Smooth muscle cell (in vitro differentiated cells): Measurements from ENCODE around the gene R3HDM4. TPM values are rescaled to one million over a fixed set of nuclear protein-coding genes. Genes with fewer than 3 reads are reported as not detected.

ENCODE experiments used
- DNase-seq: peaks from one replicate; lab custom pipeline; 2025; ENCODE audit not compliant: unreplicated experiment; lab: John Stamatoyannopoulos, UW
- H2AFZ ChIP-seq: fragments of 200-600 bp; sonication (generic); 2 replicates; pipeline ENCODE4 v1.6.0; 2016; ENCODE audit warnings: antibody characterized with exemption, low read depth, mild to moderate bottlenecking
- H3F3A ChIP-seq: fragments of 200-600 bp; sonication (generic); 2 replicates; pipeline ENCODE4 v1.6.0; 2017; ENCODE audit warnings: antibody characterized with exemption, low read depth
- H3K27ac ChIP-seq: fragments of 200-600 bp; sonication (generic); 2 replicates; pipeline ENCODE4 v1.5.1; 2016; ENCODE audit warnings: low read depth, mild to moderate bottlenecking
- H3K27me3 ChIP-seq: fragments of 200-600 bp; sonication (generic); 2 replicates; pipeline ENCODE4 v1.6.1; 2016; ENCODE audit warnings: low read depth, mild to moderate bottlenecking
- H3K36me3 ChIP-seq: fragments of 200-600 bp; sonication (generic); 2 replicates; pipeline ENCODE4 v1.5.1; 2016; ENCODE audit warnings: low read depth
- H3K4me1 ChIP-seq: fragments of 200-600 bp; sonication (generic); 2 replicates; pipeline ENCODE4 v1.5.1; 2016; ENCODE audit warnings: low read depth
- H3K4me2 ChIP-seq: fragments of 200-600 bp; sonication (generic); 2 replicates; pipeline ENCODE4 v1.6.0; 2016; ENCODE audit warnings: mild to moderate bottlenecking
- H3K4me3 ChIP-seq: fragments of 200-600 bp; sonication (generic); 2 replicates; pipeline ENCODE4 v1.5.1; 2016; ENCODE audit warnings: mild to moderate bottlenecking
- H3K79me2 ChIP-seq: fragments of 200-600 bp; sonication (generic); 2 replicates; pipeline ENCODE4 v1.6.0; 2016; ENCODE audit warnings: low read depth, mild to moderate bottlenecking
- H3K9ac ChIP-seq: fragments of 200-600 bp; sonication (generic); 2 replicates; pipeline ENCODE4 v1.6.0; 2016; ENCODE audit warnings: low read depth
- H3K9me3 ChIP-seq: fragments of 200-600 bp; sonication (generic); replicated peaks from 2 replicates; pipeline ENCODE4 v1.5.1; 2016; ENCODE audit warnings: low read depth
- H4K20me1 ChIP-seq: fragments of 200-600 bp; sonication (generic); 2 replicates; pipeline ENCODE4 v1.6.0; 2016; ENCODE audit warnings: low read depth
- CTCF ChIP-seq: fragments of 200-600 bp; sonication (generic); IDR thresholded peaks from 2 replicates; pipeline ENCODE4 v1.5.1; 2017; ENCODE audit warnings: borderline replicate concordance, mild to moderate bottlenecking, antibody characterized with exemption; ENCODE audit not compliant: insufficient read depth, poor library complexity, severe bottlenecking
- WGBS: methylation state at CpG from one replicate; pipeline ENCODE4 v1.1.7; 2016; ENCODE audit warnings: low lambda C conversion rate; 5-methylcytosine and 5-hydroxymethylcytosine counted together
- polyA plus RNA-seq: library from polyadenylated mRNA; unstranded; fragments of >200 nt; fragmentation: Nextera tagmentation; extraction: Ambion mirVana; gene quantifications from 2 replicates; pipeline ENCODE4 v1.2.1, GENCODE V29; 2016
- total RNA-seq: library from RNA; depleted of rRNA; stranded (reverse); fragments of >200 nt; gene quantifications from 2 replicates; pipeline ENCODE4 v1.2.3, GENCODE V29; 2014

R3HDM4 gene
- total and polyA plus RNA-seq, 2 experiments from 2014 or later, result 42.3 to 69.4 TPM

DNA sequence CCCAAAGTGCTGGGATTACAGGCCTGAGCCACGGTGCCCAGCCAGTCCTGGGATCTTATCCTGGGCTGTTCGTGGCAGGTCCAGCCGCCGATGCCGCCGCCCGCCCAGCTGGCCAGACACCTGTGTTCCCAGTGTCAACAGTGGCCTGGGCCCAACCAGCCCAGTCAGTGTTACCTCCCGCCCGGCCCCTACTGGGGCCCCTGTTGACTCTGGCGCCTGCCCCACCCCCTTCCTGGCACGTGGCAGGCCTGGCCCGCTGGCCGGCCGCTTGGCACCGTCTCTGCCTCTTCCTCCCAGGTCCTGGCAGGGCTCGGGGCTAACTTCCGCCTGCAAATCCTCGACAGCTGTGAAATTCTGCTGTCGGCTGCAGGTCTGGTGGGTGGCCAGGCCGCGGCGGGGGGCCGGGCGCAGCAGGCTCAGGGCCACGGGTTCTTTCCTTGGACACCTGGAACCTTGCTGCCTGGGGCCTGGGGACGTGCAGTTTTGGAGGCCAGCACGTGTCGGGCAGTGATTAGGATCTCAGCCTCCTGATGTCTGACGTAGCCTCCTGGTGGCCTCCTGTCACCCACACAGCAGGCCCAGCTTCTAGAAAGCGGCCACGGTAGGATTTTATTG lies 22.0 kb upstream of the R3HDM4 start:
- Histone ChIP-seq H3K79me2 (peaks cover 100% of the 10 kb centered on the region), H3K27me3 (no peaks in the 10 kb centered on the region), H3K4me1 (peaks cover 11% of the 10 kb centered on the region), H3K36me3 (no peaks in the 10 kb centered on the region), H4K20me1 (peaks cover 85% of the 10 kb centered on the region), H3K9me3 (no peaks in the 10 kb centered on the region), H2AFZ (no peak overlapping the region), H3K9ac (no peak overlapping the region), H3K27ac (peak overlapping the region; percentile 32), H3K4me2 (no peak overlapping the region), H3F3A (peaks cover 24% of the 10 kb centered on the region), H3K4me3 (no peak overlapping the region)
- TF ChIP-seq CTCF, result no peak
- WGBS, result 81% methylated on average over 31 of the region's 31 CpGs
- DNase-seq, result no peak

- no peaks in the 10 kb centered on the region for H3K36me3 ChIP-seq
- H3K9ac ChIP-seq, result no peak overlapping the region
- H3F3A ChIP-seq, result peaks cover 24% of the 10 kb centered on the region
- peaks cover 84% of the 10 kb centered on the region for H4K20me1 ChIP-seq
- H2AFZ ChIP-seq, result no peak overlapping the region
- no peaks in the 10 kb centered on the region for H3K9me3 ChIP-seq
- peak overlapping the region; percentile 85 for H3K27ac ChIP-seq
- peak overlapping the region; percentile 68 for H3K4me2 ChIP-seq
- H3K27me3 ChIP-seq, result no peaks in the 10 kb centered on the region
- peaks cover 11% of the 10 kb centered on the region for H3K4me1 ChIP-seq
- TF ChIP-seq CTCF, result no peak
- 96% methylated on average over 26 of the region's 29 CpGs for WGBS
- H3K79me2 ChIP-seq, result peaks cover 100% of the 10 kb centered on the region
- H3K4me3 ChIP-seq, result no peak overlapping the region
- no peak for DNase-seq
Measured at GRCh38 chr19:934197-934840, 21.3 kb upstream of the R3HDM4 start.

DNA sequence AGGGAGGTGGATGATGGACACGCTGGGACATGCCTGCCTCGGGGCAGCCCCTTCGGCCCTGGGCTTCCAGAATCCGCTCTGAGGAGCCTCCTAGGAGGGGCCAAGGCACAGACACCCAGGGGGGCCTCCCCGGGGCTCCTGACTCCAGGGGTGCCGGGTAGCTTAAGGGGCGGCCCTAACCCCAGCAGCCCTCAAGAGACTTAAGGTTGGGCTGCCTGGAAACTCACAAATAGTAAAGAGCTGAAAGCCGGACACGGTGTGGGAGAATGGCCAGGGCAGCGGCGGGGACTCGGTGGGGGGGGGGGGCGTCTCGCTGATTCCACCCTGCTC lies 20.5 kb upstream of the R3HDM4 start:
- peaks cover 11% of the 10 kb centered on the region for H3K4me1 ChIP-seq
- no peaks in the 10 kb centered on the region for H3K9me3 ChIP-seq
- no peak overlapping the region for H2AFZ ChIP-seq
- peaks cover 97% of the 10 kb centered on the region for H3K79me2 ChIP-seq
- H3K4me2 ChIP-seq, result peak overlapping the region; percentile 68
- H3K9ac ChIP-seq, result peak overlapping the region; percentile 57
- peak overlapping the region; percentile 8 for H3K4me3 ChIP-seq
- DNase-seq, result no peak
- no peaks in the 10 kb centered on the region for H3K36me3 ChIP-seq
- peak overlapping the region; percentile 85 for H3K27ac ChIP-seq
- peaks cover 83% of the 10 kb centered on the region for H4K20me1 ChIP-seq
- no peaks in the 10 kb centered on the region for H3K27me3 ChIP-seq
- WGBS, result 41% methylated on average over 13 of the region's 14 CpGs
- TF ChIP-seq CTCF, result no peak
- H3F3A ChIP-seq, result peaks cover 24% of the 10 kb centered on the region
